Measurements from ENCODE around the gene AKT1. TPM values are rescaled to one million over a fixed set of nuclear protein-coding genes. Genes with fewer than 3 reads are reported as not detected.

AKT1 gene
- total RNA-seq, 1 donor from 2014 or later: 92.8 TPM

- TF ChIP-seq CTCF (IDR thresholded peaks at IDR 0.05) (no peak), POLR2A (IDR thresholded peaks at IDR 0.05) (no peak), POLR2AphosphoS5 (IDR thresholded peaks at IDR 0.05; ENCODE audit: insufficient read depth in 1 of 2, low read depth in 1 of 2) (no peak)
- Histone ChIP-seq H3K4me1 (peaks cover 13% of the 10 kb centered on the region), H3K27ac (no peak overlapping the region), H3K9me3 (no peaks in the 10 kb centered on the region), H3K36me3 (no peaks in the 10 kb centered on the region), H3K27me3 (no peaks in the 10 kb centered on the region), H3K4me3 (no peak overlapping the region)
- DNase-seq (ENCODE audit: extremely low spot score in 2 of 2): no peak
- intact Hi-C loops (cut with DNase I): no loop called here
Observed at GRCh38 chr14:104808456-104808855, 12.9 kb upstream of the AKT1 start.

- no peaks in the 10 kb centered on the region for H3K27me3 ChIP-seq
- H3K4me1 ChIP-seq: peaks cover 24% of the 10 kb centered on the region
- H3K4me3 ChIP-seq: no peak overlapping the region
- intact Hi-C loops (cut with DNase I): no loop called here
- DNase-seq (ENCODE audit: extremely low spot score in 2 of 2): no peak
- TF ChIP-seq POLR2A (IDR thresholded peaks at IDR 0.05) (no peak), CTCF (IDR thresholded peaks at IDR 0.05) (no peak), POLR2AphosphoS5 (IDR thresholded peaks at IDR 0.05; ENCODE audit: insufficient read depth in 1 of 2, low read depth in 1 of 2) (no peak)
- no peak overlapping the region for H3K27ac ChIP-seq
- H3K36me3 ChIP-seq: no peaks in the 10 kb centered on the region
- H3K9me3 ChIP-seq: no peaks in the 10 kb centered on the region
Observed at GRCh38 chr14:104806625-104807465, 11.3 kb upstream of the AKT1 start.

GRCh38 chr14:104805941-104806624, 10.5 kb upstream of the AKT1 start:
- Histone ChIP-seq H3K36me3 (no peaks in the 10 kb centered on the region), H3K4me3 (no peak overlapping the region), H3K4me1 (peaks cover 31% of the 10 kb centered on the region), H3K9me3 (no peaks in the 10 kb centered on the region), H3K27ac (no peak overlapping the region), H3K27me3 (no peaks in the 10 kb centered on the region)
- DNase-seq (ENCODE audit: extremely low spot score in 2 of 2): no peak
- no peak for TF ChIP-seq CTCF (IDR thresholded peaks at IDR 0.05)
- intact Hi-C loops (cut with DNase I): no loop called here

- no peaks in the 10 kb centered on the region for H3K36me3 ChIP-seq
- H3K9me3 ChIP-seq: no peaks in the 10 kb centered on the region
- intact Hi-C loops (cut with DNase I): no loop called here
- no peaks in the 10 kb centered on the region for H3K27me3 ChIP-seq
- H3K4me3 ChIP-seq: no peak overlapping the region
- no peak for DNase-seq (ENCODE audit: extremely low spot score in 2 of 2)
- TF ChIP-seq CTCF (IDR thresholded peaks at IDR 0.05) (no peak), POLR2AphosphoS5 (IDR thresholded peaks at IDR 0.05; ENCODE audit: insufficient read depth in 1 of 2, low read depth in 1 of 2) (peak in 1 of 2 donors; percentile 20)
- no peak overlapping the region for H3K27ac ChIP-seq
- H3K4me1 ChIP-seq: peaks cover 33% of the 10 kb centered on the region
Observed at GRCh38 chr14:104805326-104805678, 9.8 kb upstream of the AKT1 start.
